ENCODE measurements around the gene GRM8. TPM values are rescaled to one million over a fixed set of nuclear protein-coding genes. Genes with fewer than 3 reads are reported as not detected.

Gene GRM8
- total RNA-seq, 1 experiment from 2014 or later: not detected

DNA sequence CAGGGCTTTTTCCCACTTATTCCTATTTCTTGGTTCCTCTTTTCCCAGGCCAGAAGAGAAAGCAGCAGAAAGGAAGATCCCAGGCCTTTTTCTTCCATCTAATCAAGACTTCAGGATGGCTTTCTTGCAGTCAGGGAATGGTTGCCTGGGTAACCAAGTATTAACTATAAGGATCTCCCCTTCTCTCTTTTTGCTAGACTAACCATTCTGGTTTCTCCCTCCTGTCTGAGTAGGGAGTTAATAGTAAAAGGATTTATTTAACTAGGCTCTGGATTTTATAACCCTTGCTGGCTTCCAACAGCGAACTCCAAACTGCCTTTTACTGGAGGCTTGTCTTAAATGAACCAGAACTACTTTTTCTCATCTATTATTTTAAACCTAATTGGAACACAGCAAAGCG lies 90.4 kb downstream of the GRM8 start:
- H3K9me3 ChIP-seq: no peaks in the 10 kb centered on the region
- no peak for DNase-seq
- Mint-ChIP-seq H3K4me1 (ENCODE audit: low read depth, unreplicated experiment) (no peaks in the 10 kb centered on the region), H3K36me3 (ENCODE audit: insufficient read depth, unreplicated experiment) (no peaks in the 10 kb centered on the region), H3K27me3 (ENCODE audit: insufficient read depth, unreplicated experiment) (peaks cover 10% of the 10 kb centered on the region), H3K4me3 (ENCODE audit: unreplicated experiment) (no peak overlapping the region), H3K27ac (ENCODE audit: unreplicated experiment) (no peak overlapping the region), H3K9me3 (ENCODE audit: unreplicated experiment) (no peaks in the 10 kb centered on the region)
- intact Hi-C loops (cut with micrococcal nuclease; ENCODE audit: unreplicated experiment): no loop called here
- ChIA-PET POLR2A (no interaction called here), CTCF (no interaction called here)
- TF ChIP-seq, protein P1, sequence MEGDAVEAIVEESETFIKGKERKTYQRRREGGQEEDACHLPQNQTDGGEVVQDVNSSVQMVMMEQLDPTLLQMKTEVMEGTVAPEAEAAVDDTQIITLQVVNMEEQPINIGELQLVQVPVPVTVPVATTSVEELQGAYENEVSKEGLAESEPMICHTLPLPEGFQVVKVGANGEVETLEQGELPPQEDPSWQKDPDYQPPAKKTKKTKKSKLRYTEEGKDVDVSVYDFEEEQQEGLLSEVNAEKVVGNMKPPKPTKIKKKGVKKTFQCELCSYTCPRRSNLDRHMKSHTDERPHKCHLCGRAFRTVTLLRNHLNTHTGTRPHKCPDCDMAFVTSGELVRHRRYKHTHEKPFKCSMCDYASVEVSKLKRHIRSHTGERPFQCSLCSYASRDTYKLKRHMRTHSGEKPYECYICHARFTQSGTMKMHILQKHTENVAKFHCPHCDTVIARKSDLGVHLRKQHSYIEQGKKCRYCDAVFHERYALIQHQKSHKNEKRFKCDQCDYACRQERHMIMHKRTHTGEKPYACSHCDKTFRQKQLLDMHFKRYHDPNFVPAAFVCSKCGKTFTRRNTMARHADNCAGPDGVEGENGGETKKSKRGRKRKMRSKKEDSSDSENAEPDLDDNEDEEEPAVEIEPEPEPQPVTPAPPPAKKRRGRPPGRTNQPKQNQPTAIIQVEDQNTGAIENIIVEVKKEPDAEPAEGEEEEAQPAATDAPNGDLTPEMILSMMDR (IDR thresholded peaks at IDR 0.05; ENCODE audit: insufficient read depth in 1 of 2, low read depth in 1 of 2, low read length in 1 of 2, severe bottlenecking in 1 of 2, unreplicated experiment in 1 of 2): no peak
- no peaks in the 10 kb centered on the region for H3K4me1 ChIP-seq
- no peaks in the 10 kb centered on the region for H3K27me3 ChIP-seq (replicated peaks; ENCODE audit: control insufficient read depth, insufficient read depth, low read length)
- no peak overlapping the region for H3K4me3 ChIP-seq (ENCODE audit: low read depth, low read length)
- H3K36me3 ChIP-seq (ENCODE audit: control insufficient read depth, insufficient read depth, low read length): no peaks in the 10 kb centered on the region
- BruUV-seq (replicated peaks): no TSS peak

DNA sequence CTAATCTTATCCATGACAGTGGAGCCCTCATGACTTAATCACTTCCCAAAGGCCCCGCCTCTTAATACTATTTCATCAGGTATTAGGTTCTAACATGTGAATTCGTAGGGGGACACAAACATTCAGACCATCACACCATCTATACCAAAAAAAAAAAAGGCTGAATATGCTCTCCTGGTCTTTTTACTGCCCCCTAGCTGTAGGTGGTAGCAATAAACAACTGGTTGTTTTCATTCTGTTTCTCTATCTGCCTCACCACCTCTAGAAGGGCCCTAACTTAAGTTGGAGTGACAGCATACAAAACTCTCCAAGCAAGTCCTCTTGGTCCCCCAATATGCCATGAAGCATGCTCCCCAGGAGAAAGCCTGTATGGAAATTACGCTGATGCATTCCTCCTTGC lies 94.1 kb downstream of the GRM8 start:
- H3K9me3 ChIP-seq: no peaks in the 10 kb centered on the region
- Mint-ChIP-seq H3K27ac (ENCODE audit: unreplicated experiment) (no peak overlapping the region), H3K36me3 (ENCODE audit: insufficient read depth, unreplicated experiment) (no peaks in the 10 kb centered on the region), H3K4me3 (ENCODE audit: unreplicated experiment) (no peak overlapping the region), H3K9me3 (ENCODE audit: unreplicated experiment) (no peaks in the 10 kb centered on the region), H3K27me3 (ENCODE audit: insufficient read depth, unreplicated experiment) (peaks cover 14% of the 10 kb centered on the region), H3K4me1 (ENCODE audit: low read depth, unreplicated experiment) (no peaks in the 10 kb centered on the region)
- TF ChIP-seq, protein P1 (IDR thresholded peaks at IDR 0.05; ENCODE audit: insufficient read depth in 1 of 2, low read depth in 1 of 2, low read length in 1 of 2, severe bottlenecking in 1 of 2, unreplicated experiment in 1 of 2): peak; percentile 13 to 19
- ChIA-PET CTCF (interaction anchor here (0.7 kb wide), 1 partner anchor 11 kb away, joined by 3 read pairs; no protein-coding TSS in a partner anchor), POLR2A (no interaction called here)
- H3K36me3 ChIP-seq (ENCODE audit: control insufficient read depth, insufficient read depth, low read length): no peaks in the 10 kb centered on the region
- DNase-seq: no peak
- H3K4me3 ChIP-seq (ENCODE audit: low read depth, low read length): no peak overlapping the region
- no TSS peak for BruUV-seq (replicated peaks)
- intact Hi-C loops (cut with micrococcal nuclease; ENCODE audit: unreplicated experiment): loop anchor here (1.0 to 10.0 kb wide), 2 partner anchors 51 to 354 kb away; no protein-coding TSS in a partner anchor
- no peaks in the 10 kb centered on the region for H3K4me1 ChIP-seq
- no peaks in the 10 kb centered on the region; the same call in 1 of the 2 replicates for H3K27me3 ChIP-seq (replicated peaks; ENCODE audit: control insufficient read depth, insufficient read depth, low read length)

DNA sequence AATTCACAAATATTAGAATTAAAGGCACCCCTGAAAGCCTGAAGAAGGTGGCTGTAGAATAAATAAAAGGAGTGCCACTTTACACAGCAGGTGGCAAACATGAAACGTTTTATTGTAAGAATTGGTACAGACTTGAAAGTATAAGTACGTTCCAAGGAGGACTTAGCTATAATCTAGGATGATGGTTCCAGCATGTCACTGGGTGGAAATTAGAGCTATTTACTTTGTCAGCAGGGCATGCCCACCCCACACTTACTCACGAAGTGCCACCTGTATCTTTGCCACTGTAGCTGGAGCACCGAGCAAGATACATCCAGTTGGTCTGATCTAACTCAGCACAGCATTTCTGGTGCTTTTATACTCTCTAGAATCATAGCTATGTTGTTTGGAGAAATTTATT lies 97.8 kb downstream of the GRM8 start:
- BruUV-seq (replicated peaks): no TSS peak
- Mint-ChIP-seq H3K27me3 (ENCODE audit: insufficient read depth, unreplicated experiment) (peaks cover 14% of the 10 kb centered on the region), H3K4me1 (ENCODE audit: low read depth, unreplicated experiment) (no peaks in the 10 kb centered on the region), H3K27ac (ENCODE audit: unreplicated experiment) (no peak overlapping the region), H3K9me3 (ENCODE audit: unreplicated experiment) (no peaks in the 10 kb centered on the region), H3K36me3 (ENCODE audit: insufficient read depth, unreplicated experiment) (no peaks in the 10 kb centered on the region), H3K4me3 (ENCODE audit: unreplicated experiment) (no peak overlapping the region)
- DNase-seq: no peak
- intact Hi-C loops (cut with micrococcal nuclease; ENCODE audit: unreplicated experiment): loop anchor here (10.0 kb wide), 1 partner anchor 350 kb away; no protein-coding TSS in a partner anchor
- ChIA-PET CTCF (no interaction called here), POLR2A (no interaction called here)
- H3K4me3 ChIP-seq (ENCODE audit: low read depth, low read length): no peak overlapping the region
- no peaks in the 10 kb centered on the region for H3K9me3 ChIP-seq
- TF ChIP-seq, protein P1 (IDR thresholded peaks at IDR 0.05; ENCODE audit: insufficient read depth in 1 of 2, low read depth in 1 of 2, low read length in 1 of 2, severe bottlenecking in 1 of 2, unreplicated experiment in 1 of 2): no peak
- no peaks in the 10 kb centered on the region for H3K4me1 ChIP-seq
- H3K27me3 ChIP-seq (replicated peaks; ENCODE audit: control insufficient read depth, insufficient read depth, low read length): no peaks in the 10 kb centered on the region; the same call in 1 of the 2 replicates
- H3K36me3 ChIP-seq (ENCODE audit: control insufficient read depth, insufficient read depth, low read length): no peaks in the 10 kb centered on the region

Data from Caco-2 (cell line).